ENCODE measurements around the gene PRDM16.

The PRDM16 gene

GRCh38 chr1:3382326-3383057 is 313.5 kb downstream of the PRDM16 start:
- DNase-seq, result no peak
- in situ Hi-C loops (cut with HindIII; ENCODE audit: low pct_ligation_motif_present, low pct_unique_long_range_greater_than_20kb, low sequenced_read_pairs), result no loop called here

GRCh38 chr1:3383679-3384078 is 314.7 kb downstream of the PRDM16 start:
- in situ Hi-C loops (cut with HindIII; ENCODE audit: low pct_ligation_motif_present, low pct_unique_long_range_greater_than_20kb, low sequenced_read_pairs), result no loop called here
- no peak for DNase-seq

GRCh38 chr1:3384407-3384806 is 315.4 kb downstream of the PRDM16 start:
- no peak for DNase-seq

GRCh38 chr1:3386205-3387002 is 317.4 kb downstream of the PRDM16 start:
- DNase-seq, result no peak
- in situ Hi-C loops (cut with HindIII; ENCODE audit: low pct_ligation_motif_present, low pct_unique_long_range_greater_than_20kb, low sequenced_read_pairs), result no loop called here

More at GRCh38 chr1:3384407-3384806, 315.4 kb downstream of the PRDM16 start:
- in situ Hi-C loops (cut with HindIII; ENCODE audit: low pct_ligation_motif_present, low pct_unique_long_range_greater_than_20kb, low sequenced_read_pairs), result no loop called here

- DNase-seq, result no peak
- in situ Hi-C loops (cut with HindIII; ENCODE audit: low pct_ligation_motif_present, low pct_unique_long_range_greater_than_20kb, low sequenced_read_pairs), result no loop called here
Observed at GRCh38 chr1:3387401-3387800, 318.4 kb downstream of the PRDM16 start.

GRCh38 chr1:3389093-3389833 is 320.3 kb downstream of the PRDM16 start:
- in situ Hi-C loops (cut with HindIII; ENCODE audit: low pct_ligation_motif_present, low pct_unique_long_range_greater_than_20kb, low sequenced_read_pairs), result no loop called here
- DNase-seq, result no peak

GRCh38 chr1:3390291-3390690 is 321.3 kb downstream of the PRDM16 start:
- no peak for DNase-seq
- in situ Hi-C loops (cut with HindIII; ENCODE audit: low pct_ligation_motif_present, low pct_unique_long_range_greater_than_20kb, low sequenced_read_pairs), result no loop called here

- DNase-seq, result no peak
- in situ Hi-C loops (cut with HindIII; ENCODE audit: low pct_ligation_motif_present, low pct_unique_long_range_greater_than_20kb, low sequenced_read_pairs), result no loop called here
Observed at GRCh38 chr1:3391711-3392110, 322.7 kb downstream of the PRDM16 start.

GRCh38 chr1:3393024-3393986 is 324.3 kb downstream of the PRDM16 start:
- no peak for DNase-seq
- in situ Hi-C loops (cut with HindIII; ENCODE audit: low pct_ligation_motif_present, low pct_unique_long_range_greater_than_20kb, low sequenced_read_pairs), result no loop called here

- no peak for DNase-seq
- in situ Hi-C loops (cut with HindIII; ENCODE audit: low pct_ligation_motif_present, low pct_unique_long_range_greater_than_20kb, low sequenced_read_pairs), result no loop called here
Observed at GRCh38 chr1:3393987-3394920, 325.3 kb downstream of the PRDM16 start.

- no peak for DNase-seq
- in situ Hi-C loops (cut with HindIII; ENCODE audit: low pct_ligation_motif_present, low pct_unique_long_range_greater_than_20kb, low sequenced_read_pairs), result no loop called here
Observed at GRCh38 chr1:3396411-3396810, 327.4 kb downstream of the PRDM16 start.

GRCh38 chr1:3397311-3397710 is 328.3 kb downstream of the PRDM16 start:
- in situ Hi-C loops (cut with HindIII; ENCODE audit: low pct_ligation_motif_present, low pct_unique_long_range_greater_than_20kb, low sequenced_read_pairs), result no loop called here
- no peak for DNase-seq

- in situ Hi-C loops (cut with HindIII; ENCODE audit: low pct_ligation_motif_present, low pct_unique_long_range_greater_than_20kb, low sequenced_read_pairs), result no loop called here
- DNase-seq, result no peak
Observed at GRCh38 chr1:3398396-3399140, 329.6 kb downstream of the PRDM16 start.

GRCh38 chr1:3399732-3400131 is 330.7 kb downstream of the PRDM16 start:
- in situ Hi-C loops (cut with HindIII; ENCODE audit: low pct_ligation_motif_present, low pct_unique_long_range_greater_than_20kb, low sequenced_read_pairs), result no loop called here
- no peak for DNase-seq

GRCh38 chr1:3401585-3402257 is 332.7 kb downstream of the PRDM16 start:
- no peak for DNase-seq
- in situ Hi-C loops (cut with HindIII; ENCODE audit: low pct_ligation_motif_present, low pct_unique_long_range_greater_than_20kb, low sequenced_read_pairs), result no loop called here

All from ACHN (cell line).